ENCODE data around the gene CCL15. TPM values are rescaled to one million over a fixed set of nuclear protein-coding genes. Genes with fewer than 3 reads are reported as not detected.

CCL15 gene
- total and polyA plus RNA-seq, 2 donors (not counting 3 experiments of a cell fraction or from before 2014, with no cell fraction given), result not detected

- Histone ChIP-seq H3K27ac (ENCODE audit: insufficient read depth, low read depth, low read length) (no peak overlapping the region), H3K36me3 (ENCODE audit: control insufficient read depth in 2 of 2, extremely low read depth in 1 of 2, insufficient read depth in 2 of 2, low read length in 2 of 2) (no peaks in the 10 kb centered on the region), H3K4me1 (ENCODE audit: control insufficient read depth, extremely low read depth, insufficient read depth, low read length) (peaks cover 22% of the 10 kb centered on the region), H3K9me1 (replicated peaks; ENCODE audit: control insufficient read depth, extremely low read depth, insufficient read depth, low read length) (no peaks in the 10 kb centered on the region), H3K9me3 (replicated peaks; ENCODE audit: control insufficient read depth, insufficient read depth, low read length) (no peaks in the 10 kb centered on the region), H3K79me2 (ENCODE audit: control insufficient read depth, insufficient read depth, low read length) (no peaks in the 10 kb centered on the region), H3K27me3 (ENCODE audit: control insufficient read depth in 2 of 2, insufficient read depth in 2 of 2, low read length in 2 of 2) (no peaks in the 10 kb centered on the region), H3K9ac (replicated peaks; ENCODE audit: extremely low read depth, insufficient read depth, low read length) (no peak overlapping the region), H4K20me1 (replicated peaks; ENCODE audit: control insufficient read depth, extremely low read depth, insufficient read depth, low read length) (no peaks in the 10 kb centered on the region), H3K4me3 (replicated peaks in 1 of 3; ENCODE audit: insufficient read depth in 1 of 3, low read depth in 1 of 3, low read length in 3 of 3) (no peak overlapping the region), H3K4me2 (ENCODE audit: insufficient read depth, low read length) (no peak overlapping the region), H2AFZ (ENCODE audit: low read depth, low read length) (no peak overlapping the region)
- dilution Hi-C loops (cut with MboI; ENCODE audit: extremely low pct_ligation_motif_present, low sequenced_read_pairs) (no loop called here), intact Hi-C loops (cut with micrococcal nuclease) (loop anchor here (1.0 kb wide), 4 partner anchors 41 to 181 kb away; no protein-coding TSS in a partner anchor)
- DNase-seq (ENCODE audit: low read depth, low spot score) (no peak), FAIRE-seq (no peak)
- ChIA-PET CTCF (interaction anchor here (0.8 to 13.0 kb wide), 10 partner anchors 10 to 519 kb away, joined by 3 to 467 read pairs (median 12); no protein-coding TSS in a partner anchor), POLR2A (no interaction called here)
- TF ChIP-seq EZH2 (IDR thresholded peaks at IDR 0.05; ENCODE audit: borderline replicate concordance, low read depth, low read length, severe bottlenecking) (no peak), POLR2AphosphoS5 (IDR thresholded peaks at IDR 0.05; ENCODE audit: insufficient read depth, low read depth, low read length) (no peak), MAX (IDR thresholded peaks at IDR 0.05; ENCODE audit: insufficient read depth, insufficient read length) (no peak)
- BruUV-seq (replicated peaks), result no TSS peak
Measured at GRCh38 chr17:35968520-35969054, 32.8 kb downstream of the CCL15 start.

GRCh38 chr17:35965272-35965671 lies 36.1 kb downstream of the CCL15 start:
- FAIRE-seq, result no peak
- intact Hi-C loops (cut with micrococcal nuclease) (no loop called here), dilution Hi-C loops (cut with MboI; ENCODE audit: extremely low pct_ligation_motif_present, low sequenced_read_pairs) (no loop called here)
- TF ChIP-seq POLR2A (IDR thresholded peaks at IDR 0.05; ENCODE audit: low read depth, low read length) (no peak), POLR2AphosphoS5 (IDR thresholded peaks at IDR 0.05; ENCODE audit: insufficient read depth, low read depth, low read length) (no peak), GATA2 (IDR thresholded peaks at IDR 0.05; ENCODE audit: insufficient read depth, insufficient read length, low read depth, low read length) (no peak), MAX (IDR thresholded peaks at IDR 0.05; ENCODE audit: insufficient read depth, insufficient read length) (no peak), JUN (IDR thresholded peaks at IDR 0.05; ENCODE audit: borderline replicate concordance, insufficient read depth, insufficient read length, low read depth) (no peak), MYC (IDR thresholded peaks at IDR 0.05; ENCODE audit: low read depth, low read length) (no peak), EZH2 (IDR thresholded peaks at IDR 0.05; ENCODE audit: borderline replicate concordance, low read depth, low read length, severe bottlenecking) (no peak), CTCF (IDR thresholded peaks at IDR 0.05; ENCODE audit: extremely low read depth in 1 of 2, insufficient read depth in 1 of 2, low read depth in 1 of 2, low read length in 2 of 2) (no peak), FOS (IDR thresholded peaks at IDR 0.05; ENCODE audit: borderline replicate concordance, insufficient read depth, low read length) (no peak)
- Histone ChIP-seq H3K27me3 (ENCODE audit: control insufficient read depth in 2 of 2, insufficient read depth in 2 of 2, low read length in 2 of 2) (peaks cover 0 to 4% of the 10 kb centered on the region in 2 experiments), H3K27ac (ENCODE audit: insufficient read depth, low read depth, low read length) (no peak overlapping the region), H4K20me1 (replicated peaks; ENCODE audit: control insufficient read depth, extremely low read depth, insufficient read depth, low read length) (no peaks in the 10 kb centered on the region), H3K36me3 (ENCODE audit: control insufficient read depth in 2 of 2, extremely low read depth in 1 of 2, insufficient read depth in 2 of 2, low read length in 2 of 2) (no peaks in the 10 kb centered on the region), H3K9ac (replicated peaks; ENCODE audit: extremely low read depth, insufficient read depth, low read length) (no peak overlapping the region), H3K9me1 (replicated peaks; ENCODE audit: control insufficient read depth, extremely low read depth, insufficient read depth, low read length) (no peaks in the 10 kb centered on the region), H2AFZ (ENCODE audit: low read depth, low read length) (no peak overlapping the region), H3K4me1 (ENCODE audit: control insufficient read depth, extremely low read depth, insufficient read depth, low read length) (no peaks in the 10 kb centered on the region), H3K9me3 (replicated peaks; ENCODE audit: control insufficient read depth, insufficient read depth, low read length) (no peaks in the 10 kb centered on the region), H3K4me3 (replicated peaks in 1 of 3; ENCODE audit: insufficient read depth in 1 of 3, low read depth in 1 of 3, low read length in 3 of 3) (no peak overlapping the region), H3K4me2 (ENCODE audit: insufficient read depth, low read length) (no peak overlapping the region), H3K79me2 (ENCODE audit: control insufficient read depth, insufficient read depth, low read length) (no peaks in the 10 kb centered on the region)
- BruUV-seq (replicated peaks), result no TSS peak
- DNase-seq (ENCODE audit: low read depth, low spot score), result no peak
- POLR2A ChIA-PET, result interaction anchor here (0.6 kb wide), 1 partner anchor 184 kb away, joined by 4 read pairs; no protein-coding TSS in a partner anchor
- CTCF ChIA-PET, result interaction anchor here (1.9 kb wide), 1 partner anchor 184 kb away, joined by 10 read pairs; no protein-coding TSS in a partner anchor

All from endothelial cell of umbilical vein (primary cell).